Amniotic stem cell (primary cell): ENCODE measurements around the gene UTP15.
A peak's percentile ranks its signal among the peaks of the same experiment; 100 is the strongest.

Source experiments
- DNase-seq: peaks from one replicate; lab custom pipeline; 2025; lab: John Stamatoyannopoulos, UW

The UTP15 gene, protein sequence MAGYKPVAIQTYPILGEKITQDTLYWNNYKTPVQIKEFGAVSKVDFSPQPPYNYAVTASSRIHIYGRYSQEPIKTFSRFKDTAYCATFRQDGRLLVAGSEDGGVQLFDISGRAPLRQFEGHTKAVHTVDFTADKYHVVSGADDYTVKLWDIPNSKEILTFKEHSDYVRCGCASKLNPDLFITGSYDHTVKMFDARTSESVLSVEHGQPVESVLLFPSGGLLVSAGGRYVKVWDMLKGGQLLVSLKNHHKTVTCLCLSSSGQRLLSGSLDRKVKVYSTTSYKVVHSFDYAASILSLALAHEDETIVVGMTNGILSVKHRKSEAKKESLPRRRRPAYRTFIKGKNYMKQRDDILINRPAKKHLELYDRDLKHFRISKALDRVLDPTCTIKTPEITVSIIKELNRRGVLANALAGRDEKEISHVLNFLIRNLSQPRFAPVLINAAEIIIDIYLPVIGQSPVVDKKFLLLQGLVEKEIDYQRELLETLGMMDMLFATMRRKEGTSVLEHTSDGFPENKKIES

DNA sequence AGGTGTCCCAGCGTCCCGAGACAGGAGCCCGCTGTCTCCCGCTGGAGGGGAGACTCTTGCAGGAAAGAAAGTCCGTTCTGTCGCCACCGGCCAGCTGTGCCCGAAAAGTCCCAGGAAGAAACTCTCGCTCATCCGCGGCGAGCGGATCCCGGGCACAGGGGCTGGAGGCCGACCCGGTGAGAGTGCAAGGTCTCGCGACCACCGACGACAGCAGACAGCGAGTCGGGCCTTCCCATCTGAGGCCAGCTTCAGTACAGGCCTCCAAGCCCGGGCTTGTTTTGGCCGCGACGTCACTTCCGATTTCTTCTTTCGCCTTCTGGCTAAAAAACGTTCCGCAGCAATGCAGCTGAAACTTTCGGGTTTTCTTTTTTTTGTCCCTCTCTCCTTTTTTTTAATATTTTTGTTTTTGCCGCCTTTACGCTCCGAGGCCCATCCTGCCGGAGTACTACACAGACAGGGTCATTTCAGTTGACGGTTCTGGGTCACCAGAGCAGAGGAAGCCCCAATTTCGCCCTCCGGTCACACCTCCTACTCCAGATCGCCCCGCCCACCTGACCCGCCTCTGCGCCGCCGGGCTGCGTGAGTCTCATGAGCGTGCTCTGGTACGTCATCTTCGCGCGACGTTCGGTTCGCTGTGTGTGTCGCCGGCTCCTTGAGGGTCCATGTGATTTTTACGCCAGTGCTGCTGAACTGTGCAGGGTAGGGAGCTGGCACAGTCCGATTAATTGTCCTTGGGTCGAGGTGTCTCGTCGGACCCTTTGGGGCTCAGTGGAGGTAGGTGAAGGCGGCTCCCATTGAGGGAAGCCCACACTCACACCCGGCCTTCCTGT, at the start of gene UTP15, which contains the start of gene ANKRA2:
Gene UTP15, plus strand, starts transcription at position 605 of the 830 bp plus-strand sequence. CDS start 1,602 bp downstream, outside the sequence.
Gene ANKRA2, minus strand, starts transcription at position 501 of the 830 bp plus-strand sequence. CDS start 2,758 bp downstream, outside the sequence.
- DNase-seq, result peak; percentile 97

DNA sequence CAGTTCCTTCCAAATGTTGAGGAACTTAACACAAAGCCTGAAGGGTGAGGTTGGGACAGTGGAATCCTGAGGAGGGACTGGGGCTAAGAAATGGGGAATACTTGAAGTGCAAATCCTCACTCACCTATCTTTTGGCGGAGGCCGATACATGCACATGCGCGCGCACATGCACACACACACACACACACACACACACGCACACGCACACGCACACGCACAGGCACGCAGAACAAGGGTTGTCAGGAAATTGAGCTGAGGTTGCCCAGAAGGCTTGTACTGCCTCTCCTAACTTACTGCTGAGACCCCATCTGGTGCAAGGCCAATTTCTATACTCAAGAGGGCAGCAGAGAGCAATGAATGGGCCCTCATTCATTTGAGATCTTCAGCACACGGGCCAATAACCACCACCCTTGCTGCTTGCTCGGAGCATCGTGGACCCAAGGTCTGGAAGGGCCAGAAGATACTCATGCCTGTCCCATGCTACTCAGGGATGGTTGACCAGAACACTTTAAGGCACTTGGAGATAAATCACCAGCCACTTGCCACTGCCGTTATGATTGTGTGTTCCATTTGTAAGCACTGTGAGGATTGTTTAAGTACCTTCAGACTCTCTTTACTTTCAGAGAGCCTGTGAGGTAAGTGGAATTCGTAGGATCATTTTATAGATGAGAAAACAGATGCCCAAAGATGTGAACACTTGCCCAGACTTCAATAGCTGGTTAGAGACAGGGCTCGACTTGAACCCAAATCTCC, 45.8 kb upstream of the UTP15 start:
- peak; percentile 31 for DNase-seq

DNA sequence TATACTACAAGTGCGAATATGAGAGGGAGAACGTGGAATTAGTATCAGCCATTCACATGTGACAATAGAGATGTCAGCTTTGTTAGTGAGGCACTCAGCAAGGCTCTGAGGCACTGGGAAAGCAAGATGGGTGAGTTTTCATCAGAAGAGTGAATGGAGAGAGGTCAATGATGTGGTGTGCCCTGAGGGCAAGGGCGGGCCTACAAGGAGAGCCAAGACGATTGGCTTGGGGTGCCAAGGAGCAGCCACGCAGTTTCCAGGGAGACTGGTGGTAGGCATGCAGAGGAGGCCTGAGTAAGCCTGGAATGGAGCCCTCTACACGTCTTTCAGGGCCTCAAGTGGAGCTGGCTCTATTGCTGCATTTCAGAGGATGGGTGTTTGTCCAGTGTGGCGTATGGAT, 42.6 kb upstream of the UTP15 start:
- DNase-seq, result no peak

DNA sequence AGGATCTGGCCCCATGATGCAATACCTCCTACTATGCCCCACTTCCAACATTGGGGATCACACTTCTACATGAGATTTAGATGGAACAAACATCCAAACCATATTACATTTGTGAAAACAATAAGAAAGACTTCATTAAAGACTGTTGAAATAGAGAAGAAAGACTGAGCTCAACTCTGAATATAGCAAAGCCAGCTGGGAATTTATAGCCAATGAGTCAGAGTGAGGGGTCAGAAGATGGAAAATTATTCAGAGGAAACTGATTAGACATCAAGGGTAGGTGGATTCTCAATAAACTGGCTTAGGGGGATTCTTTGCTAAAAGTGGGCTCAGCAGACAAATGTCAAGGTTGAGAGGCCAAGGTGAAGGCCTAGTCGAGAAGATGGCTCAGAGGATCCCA, 41.7 kb upstream of the UTP15 start:
- DNase-seq, result no peak

DNA sequence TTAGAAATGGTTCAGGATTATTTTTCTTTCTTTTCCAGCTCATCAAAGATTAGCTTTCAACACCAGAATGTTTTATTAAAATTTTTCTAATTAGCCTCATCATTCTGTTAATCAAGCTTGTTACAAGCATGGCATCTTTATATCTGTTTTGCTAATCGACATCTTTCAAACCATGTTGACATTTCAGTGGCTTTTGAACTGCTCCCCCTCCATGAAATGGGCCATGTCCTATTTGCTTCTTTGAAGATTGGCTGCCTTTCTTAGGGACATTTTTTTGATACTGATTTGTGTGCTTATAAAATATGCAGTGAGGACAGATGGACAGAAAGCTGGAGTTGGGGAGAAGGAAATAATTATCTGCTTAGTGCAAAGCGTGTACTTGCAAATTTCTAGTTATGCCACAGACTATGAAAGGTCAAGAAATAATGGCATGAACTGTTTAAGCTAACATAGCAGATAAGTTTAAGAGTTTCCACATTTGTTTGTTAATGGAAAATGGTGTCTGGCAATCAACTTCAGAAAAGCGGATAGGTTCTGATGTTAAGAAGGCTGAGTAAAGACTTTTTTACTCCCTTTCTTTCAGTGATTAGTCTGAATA, 39.8 kb upstream of the UTP15 start:
- no peak for DNase-seq

DNA sequence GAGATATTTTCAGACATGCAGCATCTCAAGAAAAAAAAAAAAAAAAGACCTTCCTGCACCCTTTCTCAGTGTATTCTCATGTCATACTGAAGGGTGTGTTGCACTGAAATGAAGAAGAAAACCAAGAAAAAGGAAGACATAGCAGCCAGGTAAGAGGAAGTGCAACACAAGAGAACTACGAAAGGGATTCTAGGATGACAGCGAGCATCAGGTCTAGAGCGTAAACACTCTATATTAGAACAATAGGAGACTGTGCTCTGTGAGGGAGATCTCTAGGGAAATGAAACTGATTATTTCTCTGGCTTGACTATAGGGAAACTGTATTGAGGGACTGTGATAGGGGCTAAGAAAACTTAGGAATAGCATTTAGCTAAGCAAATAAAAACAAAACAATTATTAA, 37.3 kb upstream of the UTP15 start:
- DNase-seq, result no peak

DNA sequence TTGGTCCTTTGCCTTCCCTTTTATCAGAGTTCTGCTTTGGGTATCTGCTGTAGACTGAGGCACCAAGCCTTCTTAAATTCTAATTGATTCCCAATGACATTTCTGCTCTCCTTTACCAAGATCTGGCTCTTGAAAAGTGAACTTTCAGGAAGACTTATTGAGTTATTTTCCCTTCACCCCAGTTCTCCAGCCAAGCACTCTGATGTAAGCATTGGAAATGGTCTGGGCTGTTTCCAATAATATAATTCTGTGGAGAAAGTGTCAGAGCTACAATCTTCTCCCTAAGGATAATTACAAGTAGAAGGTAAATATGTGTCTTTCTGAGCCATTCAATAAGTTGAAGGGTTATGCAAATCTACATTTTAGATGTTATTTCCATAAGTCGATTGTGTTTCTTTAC, 36.5 kb upstream of the UTP15 start:
- DNase-seq, result no peak

DNA sequence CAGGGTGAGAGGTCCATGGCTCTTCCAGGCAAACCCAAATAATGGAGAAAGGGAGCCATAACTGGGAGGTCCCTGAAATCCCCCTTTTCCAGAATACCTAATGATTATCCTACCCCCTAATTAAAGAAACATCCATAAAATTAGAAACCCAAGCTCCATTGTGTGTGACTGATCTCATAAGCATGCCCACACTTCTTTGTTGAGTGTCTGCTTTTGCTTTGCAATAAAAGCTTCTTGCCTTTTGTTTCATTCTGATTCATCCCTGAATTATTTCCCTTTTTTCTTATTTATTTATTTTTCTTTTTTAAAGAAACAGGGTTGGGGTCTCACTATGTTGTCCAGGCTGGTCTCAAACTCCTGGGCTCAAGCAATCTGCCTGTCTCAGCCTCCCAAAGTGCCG, 34.2 kb upstream of the UTP15 start:
- DNase-seq, result no peak

DNA sequence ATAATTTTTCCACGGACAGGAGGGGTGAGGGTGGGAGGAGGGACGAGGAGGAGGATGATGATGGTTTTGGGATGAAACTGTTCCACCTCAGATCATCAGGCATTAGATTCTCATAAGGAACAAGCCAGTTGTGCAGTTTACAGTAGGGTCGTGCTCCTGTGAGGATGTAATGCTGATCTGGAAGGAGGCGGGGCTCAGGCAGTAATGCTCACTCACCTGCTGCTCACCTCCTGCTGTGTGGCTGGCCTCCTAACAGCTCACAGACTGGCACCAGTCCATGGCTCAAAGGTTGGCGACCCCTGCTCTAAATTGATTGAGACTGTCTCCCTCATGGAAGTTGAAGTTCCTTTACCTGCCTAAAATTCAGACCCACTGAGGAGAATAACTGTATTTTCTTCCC, 33.3 kb upstream of the UTP15 start:
- no peak for DNase-seq

DNA sequence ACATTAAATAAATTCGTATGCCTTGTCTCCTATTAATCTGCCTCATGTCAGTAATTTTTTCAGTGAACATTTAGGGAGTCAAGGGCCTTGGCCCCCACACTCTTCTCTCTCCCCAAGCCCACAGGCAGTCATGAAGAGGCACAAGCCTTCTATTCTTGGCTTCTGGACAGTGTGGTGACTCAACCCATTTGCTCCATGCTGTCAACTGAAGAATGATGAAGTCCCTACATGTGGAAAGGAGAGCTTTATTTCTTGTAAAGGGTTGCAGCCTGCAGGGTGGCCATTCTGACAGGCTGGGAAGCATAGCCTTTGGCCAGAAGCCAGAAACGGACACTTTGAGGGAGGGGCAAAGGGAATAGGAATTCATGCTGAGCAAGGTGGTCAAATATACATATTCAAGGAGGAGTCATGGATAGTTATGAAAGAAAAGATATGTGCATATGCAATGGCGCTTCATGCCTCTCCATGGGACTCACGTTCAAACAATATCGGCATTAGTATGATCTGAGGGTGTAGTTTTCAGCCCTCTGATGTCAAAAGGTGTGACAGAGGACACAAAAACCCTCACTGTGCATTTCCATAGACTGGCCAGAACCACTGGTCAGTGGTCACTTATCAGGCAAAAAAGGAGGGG, 31.4 kb upstream of the UTP15 start:
- DNase-seq, result no peak

DNA sequence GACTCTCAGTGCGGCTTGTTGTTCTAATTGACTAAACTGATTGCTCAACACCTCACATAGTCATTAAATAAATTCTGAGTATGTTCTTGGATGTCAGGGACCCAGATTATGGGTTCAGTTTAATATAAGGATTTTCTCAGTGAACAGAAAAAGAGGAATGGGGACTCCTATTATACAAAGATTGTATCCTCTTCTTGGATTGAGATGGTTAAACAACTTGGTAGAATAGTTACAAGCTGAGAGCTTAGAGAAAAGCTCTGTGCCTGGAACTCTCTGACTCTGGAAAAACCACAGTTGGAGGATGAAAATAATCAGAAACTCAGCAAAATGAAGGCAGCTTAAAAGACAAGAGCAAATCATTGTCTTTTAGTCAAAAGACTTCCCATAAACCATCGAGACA, 30.6 kb upstream of the UTP15 start:
- DNase-seq, result no peak

DNA sequence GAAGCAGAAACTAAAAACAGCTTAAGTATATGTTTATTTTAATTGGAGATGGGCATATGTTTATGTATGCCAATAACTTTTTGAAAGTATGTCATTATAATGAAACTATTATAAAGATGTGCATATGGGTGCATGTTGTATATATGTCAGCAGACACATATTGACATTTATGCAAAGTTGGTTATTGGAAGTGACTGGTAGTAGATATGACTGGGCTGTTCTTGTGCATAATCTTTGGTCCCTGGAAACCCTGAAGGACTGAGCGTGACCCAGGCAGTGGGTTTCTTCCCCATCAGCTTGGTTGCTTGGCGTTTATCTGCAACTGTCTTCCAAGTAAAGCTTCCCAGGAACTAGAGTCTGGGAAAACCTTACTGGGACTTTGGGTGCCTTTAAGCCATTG, 25.8 kb upstream of the UTP15 start:
- no peak for DNase-seq

DNA sequence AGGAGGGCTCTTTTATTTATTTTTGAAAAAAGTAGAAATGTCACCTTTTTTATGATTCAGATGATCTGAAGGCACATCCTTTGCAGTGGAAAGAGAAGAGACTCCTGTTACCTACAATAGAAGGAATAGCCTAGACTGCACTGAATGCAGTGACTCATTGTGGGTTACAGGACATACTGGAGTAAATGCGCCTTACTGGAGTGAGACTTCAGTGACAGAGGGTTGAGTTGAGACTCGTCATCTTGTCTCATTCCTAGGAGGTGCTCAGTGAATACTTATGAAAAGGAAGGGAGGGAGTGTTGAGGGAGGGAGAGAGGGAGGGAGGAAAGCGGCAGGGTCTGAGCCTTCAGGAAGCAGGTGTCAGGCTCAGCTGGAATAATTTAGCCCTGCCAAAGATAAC, 25.4 kb upstream of the UTP15 start:
- no peak for DNase-seq

DNA sequence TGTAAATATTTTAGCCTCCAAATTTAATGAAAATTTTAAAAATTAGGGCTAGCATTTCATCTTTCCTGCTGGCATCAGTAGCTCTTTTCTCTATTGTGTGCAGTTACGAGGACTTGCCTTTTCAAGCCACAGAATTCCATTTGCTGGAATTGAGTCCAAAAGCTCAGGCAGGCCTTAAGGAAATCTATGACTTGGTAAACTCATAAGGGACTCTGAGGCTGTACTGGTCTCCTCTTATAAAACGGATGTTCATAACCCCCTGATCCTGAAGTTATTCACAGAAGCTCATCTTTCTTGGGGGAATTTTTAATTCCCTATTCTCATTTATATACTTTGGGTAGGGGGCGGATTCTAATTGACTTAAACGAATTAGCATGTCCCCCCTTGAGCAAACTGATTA, 23.5 kb upstream of the UTP15 start:
- DNase-seq, result no peak

DNA sequence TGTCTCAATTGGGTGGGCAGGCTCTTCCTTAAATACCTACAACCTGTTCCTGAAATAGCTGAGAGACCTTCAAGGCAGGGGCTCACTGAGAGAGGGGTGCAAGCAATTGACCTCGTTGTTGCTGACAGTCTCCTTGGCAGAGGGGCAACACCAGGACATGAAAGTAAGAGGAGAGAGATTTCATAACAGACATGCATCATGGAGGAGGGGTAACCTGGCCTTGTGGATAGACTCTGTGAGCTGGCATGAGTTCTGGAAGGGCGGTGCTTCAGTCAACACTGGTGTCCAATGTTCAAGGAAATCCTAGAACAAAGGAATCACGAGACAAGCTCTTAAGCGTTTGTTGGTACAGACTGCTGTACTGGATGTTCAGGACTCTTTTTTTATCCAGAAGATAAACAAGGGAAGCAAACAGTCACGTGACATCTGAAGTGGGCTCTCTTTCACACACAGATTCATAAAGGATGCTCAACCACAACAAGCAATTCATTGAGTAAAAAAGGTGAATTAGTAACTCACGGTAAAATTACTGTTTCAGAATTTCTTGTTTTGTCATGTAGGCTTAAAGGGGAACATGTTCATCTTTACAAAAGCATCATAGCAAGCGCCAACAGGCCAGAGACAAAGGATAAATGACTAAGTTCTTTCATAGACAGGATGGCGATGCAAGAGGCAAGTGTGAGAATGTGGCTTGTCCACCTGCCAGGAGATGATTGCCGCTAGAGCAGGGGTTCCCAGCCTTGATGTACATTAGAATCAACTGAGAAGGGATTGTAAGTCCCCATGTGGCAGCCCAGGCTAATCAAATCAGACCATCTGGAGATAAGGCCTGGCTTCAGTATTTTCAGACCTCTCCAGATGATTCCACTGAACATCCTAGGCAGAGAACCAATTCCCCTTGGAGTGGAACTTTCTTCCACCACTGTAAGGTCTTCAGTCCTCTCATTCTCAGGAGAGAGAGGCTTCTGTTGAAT, 20.8 kb upstream of the UTP15 start:
- no peak for DNase-seq

DNA sequence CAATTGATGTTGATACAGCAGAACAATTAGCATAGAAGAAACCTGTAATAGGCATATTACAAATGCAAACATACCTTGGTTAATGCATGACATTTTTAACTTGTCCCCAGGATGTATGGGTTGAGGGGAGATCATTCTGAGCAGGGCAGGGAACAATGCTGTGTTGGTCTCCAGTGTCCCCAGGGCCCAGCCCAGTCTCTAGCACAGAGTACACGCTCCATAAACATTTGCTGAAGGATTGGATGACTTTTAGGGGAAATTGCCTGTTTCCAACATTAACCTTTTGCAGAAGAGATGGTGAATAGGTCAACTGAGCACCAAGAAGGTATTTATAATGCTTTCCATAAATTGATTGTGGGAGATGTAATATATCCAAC, 20.2 kb upstream of the UTP15 start:
- DNase-seq, result no peak

DNA sequence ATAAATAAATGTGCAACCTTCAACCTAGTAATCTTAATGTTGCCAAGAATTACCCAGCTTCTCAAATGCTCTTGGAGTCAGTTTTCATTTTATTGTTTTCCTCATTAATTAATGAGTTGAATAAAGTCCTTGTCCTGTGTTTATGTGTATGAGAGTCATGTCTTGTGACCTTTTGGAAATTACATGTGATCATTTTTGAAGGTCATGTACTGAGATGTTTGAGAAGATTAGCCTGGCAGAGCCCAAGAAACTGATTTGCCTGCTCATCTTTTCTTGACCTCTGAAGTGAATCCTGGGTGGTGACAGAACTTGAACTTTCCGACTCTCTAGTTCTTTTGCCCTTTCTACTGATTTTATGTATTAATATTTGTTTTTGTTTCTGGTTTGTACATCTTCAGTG, 15.5 kb upstream of the UTP15 start:
- no peak for DNase-seq

DNA sequence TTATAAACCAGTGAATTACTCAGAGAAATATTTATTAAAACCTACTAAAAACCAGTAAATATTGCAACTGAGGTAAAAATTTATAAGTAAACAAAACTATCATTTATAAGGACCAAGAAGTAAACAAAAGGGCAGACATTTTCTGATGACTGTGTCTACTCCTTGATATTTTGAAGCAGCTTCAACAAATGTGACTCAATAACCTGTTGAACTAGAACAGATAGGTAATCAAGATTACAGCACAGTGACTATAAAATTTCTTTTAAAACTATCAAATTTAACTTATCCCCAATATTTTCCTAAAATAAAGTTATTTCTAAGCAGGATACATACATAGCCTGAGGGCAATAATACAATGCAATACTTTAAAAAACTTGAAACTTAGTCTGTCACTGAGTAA, 12.9 kb upstream of the UTP15 start:
- DNase-seq, result no peak

DNA sequence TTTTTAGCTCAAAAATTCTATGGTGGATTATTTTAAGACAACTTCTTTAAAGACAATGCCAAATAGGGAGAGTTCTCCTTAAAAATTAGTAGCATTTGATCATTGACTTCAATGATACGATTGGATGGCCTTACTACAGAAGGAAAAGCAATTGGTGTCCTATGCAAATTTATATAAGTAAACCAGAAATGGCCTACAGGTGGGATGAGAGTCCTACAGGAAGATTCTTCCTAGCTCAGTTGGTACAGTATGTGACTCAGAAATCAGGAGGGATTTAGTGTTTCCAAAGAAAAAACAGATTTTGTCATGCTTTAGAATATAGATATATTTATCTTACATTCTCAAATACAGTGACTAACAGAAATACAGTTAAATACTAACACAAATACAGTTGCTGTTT, 6.6 kb upstream of the UTP15 start:
- DNase-seq, result no peak

DNA sequence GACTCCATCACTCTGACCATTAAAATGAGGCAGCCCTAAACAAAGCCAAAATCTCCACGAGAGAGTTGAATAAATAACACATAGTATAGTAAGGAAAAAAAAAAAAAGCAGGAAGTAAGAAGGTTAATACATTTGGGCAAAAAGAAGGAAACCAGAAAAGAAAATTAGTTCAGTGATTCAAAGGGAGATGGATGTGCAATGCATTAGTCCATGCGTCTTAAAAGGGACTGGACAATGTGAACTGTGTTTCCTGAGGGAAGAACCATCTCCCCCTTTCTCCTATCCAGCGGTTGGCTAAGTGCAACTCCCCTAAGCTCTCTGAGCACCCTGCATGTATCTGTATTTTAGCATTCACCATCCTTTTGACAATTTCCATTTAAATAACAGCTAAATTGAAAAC, 1.5 kb upstream of the UTP15 start:
- DNase-seq, result no peak
